Dedifferentiated amniotic fluid mesenchymal stem cell (primary cell): ENCODE measurements around the gene SARS2.
"Not testable (repeated sequence)": the region's sequence is repeated elsewhere in the genome, so short reads cannot be mapped to it uniquely, and the experiment has no call there.

Experiments
- DNase-seq: peaks from one replicate; pipeline ENCODE4 v3.0.0-alpha.2; 2016; ENCODE audit errors: extremely low spot score

The SARS2 gene

DNA sequence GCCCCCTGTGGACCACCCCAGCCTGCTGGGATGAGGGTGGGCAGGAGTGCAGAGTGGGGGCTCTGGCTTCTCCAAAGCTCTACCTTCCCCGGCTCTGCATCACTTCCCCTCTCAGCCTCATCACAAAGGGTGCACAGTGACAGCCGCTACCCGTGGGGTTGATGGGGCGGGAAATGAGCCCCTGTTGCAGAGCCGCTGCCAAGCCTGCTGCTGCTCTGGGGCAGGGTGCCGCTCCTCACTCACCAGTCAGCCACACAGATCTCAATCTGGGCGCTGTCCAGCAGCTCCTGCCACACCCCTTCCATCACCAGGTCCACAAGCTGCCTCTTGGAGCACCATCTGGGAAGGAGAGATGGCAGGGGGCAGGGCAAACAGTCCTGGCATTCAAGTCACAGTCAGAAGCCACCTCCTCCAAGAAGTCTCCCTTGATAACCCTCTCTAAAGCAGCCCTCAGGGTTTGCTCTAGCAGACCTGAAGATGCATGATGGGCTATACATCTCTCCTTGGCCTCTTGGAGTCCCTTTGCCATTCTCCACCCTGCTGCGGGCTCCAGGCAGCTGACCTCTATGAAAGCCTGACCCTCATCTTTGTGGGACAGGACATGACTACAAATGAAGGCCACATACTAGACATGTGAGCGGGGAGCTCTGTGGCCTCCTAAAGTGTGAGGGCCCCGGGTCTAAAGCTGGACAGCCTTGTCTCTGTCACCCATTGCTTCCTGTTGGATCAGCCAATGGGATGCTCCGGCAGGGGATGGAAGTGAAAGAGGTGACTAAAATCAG lies 15.9 kb upstream of the SARS2 start:
- no peak for DNase-seq

DNA sequence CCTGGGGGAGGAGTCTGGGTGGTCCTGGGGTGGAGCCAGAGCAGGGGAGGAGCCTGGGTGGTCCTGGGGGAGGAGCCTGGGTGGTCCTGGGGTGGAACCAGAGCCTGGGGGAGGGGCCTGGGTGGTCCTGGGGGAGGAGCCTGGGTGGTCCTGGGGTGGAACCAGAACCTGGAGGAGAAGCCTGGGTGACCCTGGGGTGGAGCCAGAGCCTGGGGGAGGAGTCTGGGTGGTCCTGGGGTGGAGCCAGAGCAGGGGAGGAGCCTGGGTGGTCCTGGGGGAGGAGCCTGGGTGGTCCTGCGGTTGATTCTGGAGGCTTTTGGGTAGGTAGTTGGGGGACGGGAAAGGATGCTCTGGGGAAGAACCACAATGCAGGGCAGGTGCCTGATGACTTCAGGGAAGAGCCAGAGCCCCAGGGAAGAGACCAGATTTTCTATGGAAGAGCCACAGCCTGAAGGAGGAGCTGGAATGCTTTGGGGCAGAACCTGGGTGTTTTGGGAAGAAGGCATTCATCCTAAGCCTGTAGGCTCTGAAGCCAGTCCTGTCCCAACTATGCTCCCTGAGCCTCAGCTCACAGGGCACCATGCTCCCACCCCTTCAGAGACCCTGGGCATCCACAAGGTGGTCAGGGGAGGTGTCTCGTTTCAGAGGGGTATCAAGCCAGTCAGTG lies 15.1 kb upstream of the SARS2 start:
- no peak for DNase-seq

DNA sequence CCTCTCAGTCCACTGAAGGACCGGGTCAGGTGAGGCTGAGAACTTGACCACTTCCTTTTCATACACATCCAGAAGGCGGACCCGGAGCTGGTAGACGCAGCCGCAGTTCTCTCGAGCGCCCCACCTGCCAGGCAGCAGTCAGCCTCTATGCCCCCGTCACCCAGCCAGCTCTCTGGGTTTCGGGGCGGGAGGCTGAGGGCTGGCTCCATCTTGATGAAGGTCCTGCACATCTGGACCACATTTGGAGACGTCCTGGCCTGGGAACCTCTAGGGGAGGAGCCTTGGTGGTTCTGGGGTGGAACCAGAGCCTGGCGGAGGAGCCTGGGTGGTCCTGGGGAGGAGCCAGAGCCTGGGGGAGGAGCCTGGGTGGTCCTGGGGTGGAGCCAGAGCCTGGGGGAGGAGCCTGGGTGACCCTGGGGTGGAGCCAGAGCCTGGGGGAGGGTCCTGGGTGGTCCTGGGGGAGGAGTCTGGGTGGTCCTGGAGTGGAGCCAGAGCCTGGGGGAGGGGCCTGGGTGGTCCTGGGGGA lies 14.5 kb upstream of the SARS2 start:
- no peak for DNase-seq

DNA sequence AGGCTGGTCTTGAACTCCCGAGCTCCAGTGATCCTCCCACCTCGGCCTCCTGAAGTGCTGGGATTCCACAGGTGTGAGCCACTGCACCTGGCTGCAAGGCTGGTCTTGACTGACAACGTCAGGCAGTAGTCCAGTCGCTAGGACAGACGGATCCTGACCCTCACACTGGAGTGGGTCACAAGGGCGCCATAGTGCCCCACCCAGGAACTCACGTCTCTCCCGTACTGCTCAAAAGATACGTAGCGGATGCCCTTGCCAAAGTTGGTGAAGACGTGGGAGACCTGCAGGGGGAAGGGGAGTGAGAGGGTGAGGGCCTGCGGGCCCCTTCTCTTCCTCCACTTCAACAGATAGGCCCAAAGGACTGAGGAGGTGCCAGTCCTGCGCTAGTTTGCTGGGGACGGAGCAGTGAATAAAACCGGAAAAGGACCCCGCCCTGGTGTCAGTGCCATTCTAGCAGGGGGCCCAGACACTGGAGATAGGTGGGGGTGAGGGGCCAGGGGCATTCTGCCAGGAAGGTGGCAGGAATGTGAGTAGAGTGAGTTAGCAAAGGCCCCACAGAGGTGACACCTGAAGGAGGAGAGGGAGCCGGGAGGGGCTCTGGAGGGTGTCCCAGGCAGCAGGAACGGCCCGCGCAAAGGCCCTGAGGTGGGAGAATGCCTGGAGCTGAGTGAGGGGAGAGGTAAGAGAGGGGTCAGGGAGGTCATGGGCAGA lies 12.1 kb upstream of the SARS2 start:
- DNase-seq = no peak

DNA sequence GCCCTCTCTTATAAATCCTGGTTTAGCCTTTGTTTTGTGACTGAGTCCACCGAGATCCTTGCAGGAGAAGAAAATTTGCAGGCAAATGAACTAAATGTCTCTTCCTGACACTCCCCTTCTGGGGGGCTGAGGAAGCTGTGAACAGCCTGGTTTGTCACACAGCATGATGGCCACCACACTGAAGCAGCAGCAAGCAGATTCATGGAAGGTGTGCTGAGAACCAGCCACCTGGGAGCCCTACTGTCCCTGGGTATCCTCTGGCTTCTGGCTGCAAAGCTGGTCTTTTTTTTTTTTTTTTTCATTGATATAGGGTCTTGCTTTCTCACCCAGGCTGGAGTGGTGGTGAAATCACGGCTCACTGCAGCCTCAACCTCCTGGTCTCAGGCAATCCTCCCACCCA lies 11.4 kb upstream of the SARS2 start:
- DNase-seq = no peak

DNA sequence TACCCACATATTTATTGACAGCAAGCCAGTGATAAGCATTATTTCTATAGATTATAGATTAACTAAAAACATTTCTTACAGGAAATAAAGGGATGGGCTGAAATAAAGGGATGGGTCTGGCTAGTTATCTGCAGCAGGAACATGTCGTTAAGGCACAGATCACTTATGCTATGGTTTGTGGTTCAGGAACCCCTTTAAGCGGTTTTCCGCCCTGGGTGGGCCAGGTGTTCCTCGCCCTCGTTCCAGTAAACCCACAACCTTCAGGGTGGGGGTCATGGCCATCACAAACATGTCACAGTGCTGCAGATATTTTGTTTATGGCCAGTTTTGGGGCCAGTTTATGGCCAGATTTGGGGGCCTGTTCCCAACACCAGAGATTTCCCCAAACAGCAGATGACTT lies 10.9 kb upstream of the SARS2 start:
- DNase-seq = not testable (repeated sequence)

DNA sequence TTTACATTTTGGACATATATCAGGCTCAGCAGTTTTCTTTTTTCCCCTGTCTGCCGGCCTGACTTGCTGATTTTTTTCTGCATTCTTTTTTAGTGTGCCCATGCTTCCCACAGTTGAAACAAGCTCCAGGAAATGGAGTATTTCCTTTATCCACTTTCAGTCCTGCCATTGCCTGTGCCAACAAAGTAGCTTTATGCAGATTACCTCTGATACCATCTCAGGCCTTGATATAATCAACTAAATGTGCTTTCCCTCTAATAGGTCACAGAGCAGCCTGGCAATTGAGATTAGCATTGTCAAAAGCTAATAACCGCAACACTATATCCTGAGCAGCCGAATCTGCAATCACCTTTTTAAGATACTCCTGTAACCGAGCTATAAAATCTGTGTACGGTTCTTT lies 9.4 kb upstream of the SARS2 start:
- DNase-seq = no peak

DNA sequence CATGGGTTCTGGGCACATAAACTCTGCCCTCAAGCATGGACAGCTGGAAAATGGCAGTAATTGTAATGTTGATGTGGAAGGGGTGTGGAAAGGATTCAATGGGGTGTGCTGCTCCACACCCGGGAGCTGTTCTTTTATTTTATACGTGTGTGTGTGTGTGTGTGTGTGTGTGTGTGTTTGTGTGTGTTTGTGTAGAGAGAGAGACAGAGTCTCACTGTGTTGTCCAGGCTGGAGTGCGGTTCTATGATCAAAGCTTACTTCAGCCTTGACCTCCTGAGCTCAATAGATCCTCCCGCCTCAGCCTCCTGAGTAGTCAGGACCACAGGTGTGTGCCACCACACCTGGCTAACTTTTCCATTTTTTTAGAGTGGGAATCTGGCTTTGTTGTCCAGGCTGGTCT lies 3.0 kb upstream of the SARS2 start:
- DNase-seq = no peak

DNA sequence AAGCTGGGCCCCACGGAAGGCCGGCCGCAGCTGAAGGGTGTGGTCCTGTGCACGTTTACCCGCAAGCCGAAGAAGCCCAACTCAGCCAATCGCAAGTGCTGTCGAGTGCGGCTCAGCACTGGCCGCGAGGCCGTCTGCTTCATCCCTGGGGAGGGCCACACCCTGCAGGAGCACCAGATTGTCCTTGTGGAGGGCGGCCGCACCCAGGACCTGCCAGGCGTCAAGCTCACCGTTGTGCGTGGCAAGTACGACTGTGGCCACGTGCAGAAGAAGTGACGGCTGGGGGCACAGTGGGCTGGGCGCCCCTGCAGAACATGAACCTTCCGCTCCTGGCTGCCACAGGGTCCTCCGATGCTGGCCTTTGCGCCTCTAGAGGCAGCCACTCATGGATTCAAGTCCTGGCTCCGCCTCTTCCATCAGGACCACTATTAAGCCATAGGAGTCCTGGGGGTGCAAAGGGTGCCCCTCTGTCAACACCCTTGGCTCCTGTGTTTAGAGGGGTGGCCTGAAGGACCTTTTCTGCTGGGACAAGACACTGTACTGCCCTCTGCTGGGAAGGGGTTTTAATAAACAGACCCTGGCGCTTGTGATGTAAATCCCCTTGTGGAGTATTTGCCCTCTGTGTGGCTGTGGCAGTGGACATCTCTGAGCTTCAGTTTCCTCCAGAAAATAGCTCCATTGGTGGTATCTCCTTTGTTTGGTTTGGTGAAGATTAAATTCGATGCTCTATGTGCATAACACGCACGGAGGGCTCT lies 2.0 kb upstream of the SARS2 start:
- DNase-seq = peak; percentile 20

DNA sequence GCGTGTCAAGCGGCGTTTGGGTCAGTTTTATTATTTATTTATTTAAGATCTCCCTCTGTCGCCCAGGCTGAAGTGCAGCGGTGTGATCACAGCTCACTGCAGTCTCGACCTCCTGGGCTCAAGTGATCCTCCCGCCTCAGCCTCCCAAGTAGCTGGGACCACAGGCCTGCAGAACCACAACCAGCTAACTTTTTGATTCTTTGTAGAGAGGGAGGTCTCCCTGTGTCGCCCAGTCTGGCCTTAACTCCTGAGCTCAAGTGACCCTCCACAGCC lies 894 bp upstream of the SARS2 start:
- DNase-seq = no peak

DNA sequence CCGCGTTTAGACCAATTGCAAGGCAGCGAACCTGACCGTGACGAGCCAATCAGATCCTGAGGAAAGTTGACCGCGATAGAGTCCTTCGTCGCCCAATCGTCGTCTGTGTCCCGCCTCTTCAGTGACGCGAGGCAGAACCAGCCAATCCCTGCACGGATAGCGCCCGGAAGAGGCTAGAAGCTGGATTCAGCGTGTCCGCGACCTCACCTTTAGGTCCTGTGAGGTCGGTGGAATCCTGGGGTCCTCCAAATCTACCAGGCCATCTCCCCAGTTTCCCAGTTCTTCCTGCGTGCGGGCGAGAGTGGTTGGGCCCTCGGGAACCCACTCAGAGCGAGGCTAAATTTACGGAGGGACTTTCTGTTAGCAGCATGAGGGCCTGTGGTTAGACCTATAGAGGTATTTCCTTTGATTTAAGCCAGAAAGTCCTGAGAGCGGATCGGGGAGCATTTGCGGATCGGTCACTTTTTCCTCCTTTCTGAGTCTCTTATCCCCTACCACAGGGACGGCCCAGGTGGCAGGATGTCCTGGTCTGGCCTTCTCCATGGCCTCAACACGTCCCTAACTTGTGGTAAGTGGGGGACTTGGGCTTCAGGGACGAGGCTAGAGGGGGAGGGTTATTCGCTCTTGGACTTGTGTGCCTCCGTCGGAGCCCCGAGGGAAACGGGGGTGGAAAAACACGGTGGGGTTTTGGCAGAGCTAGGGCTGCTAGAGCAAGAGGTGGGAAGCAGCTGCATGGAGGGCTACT lies 385 bp upstream of the SARS2 start, which contains the start of gene MRPS12:
Gene MRPS12, plus strand, starts transcription at position 169 of the 745 bp plus-strand sequence. Its CDS starts 351 bp downstream, at position 520.
- DNase-seq = peak; percentile 100

DNA sequence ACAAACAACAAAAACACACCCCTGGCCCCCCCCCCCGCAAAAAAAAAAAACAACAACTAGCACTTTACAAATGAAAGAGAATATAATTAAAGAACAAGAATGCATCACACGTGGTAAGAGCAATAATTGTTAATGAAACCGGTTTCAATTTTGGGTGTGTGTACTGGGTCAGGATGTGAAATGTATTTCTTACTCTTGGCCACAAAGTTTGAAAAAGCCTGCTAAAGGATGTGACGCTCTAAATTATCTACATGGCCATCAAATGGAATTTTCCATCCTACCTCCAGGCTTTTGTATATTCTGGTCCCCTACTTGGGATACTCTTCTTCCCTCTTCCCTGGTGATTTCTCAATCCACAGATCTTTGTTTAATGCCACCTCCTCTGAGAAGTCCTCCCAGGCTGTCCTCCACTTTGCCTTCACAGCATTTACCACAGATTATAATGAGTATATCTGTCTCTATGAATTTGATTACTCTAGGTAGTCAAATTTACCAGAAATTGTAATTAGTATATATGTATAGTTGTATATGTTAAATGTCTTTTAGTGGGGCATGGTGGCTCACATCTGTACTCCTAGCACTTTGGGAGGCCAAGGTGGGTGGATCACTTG lies 2.1 kb downstream of the SARS2 start:
- DNase-seq = no peak

DNA sequence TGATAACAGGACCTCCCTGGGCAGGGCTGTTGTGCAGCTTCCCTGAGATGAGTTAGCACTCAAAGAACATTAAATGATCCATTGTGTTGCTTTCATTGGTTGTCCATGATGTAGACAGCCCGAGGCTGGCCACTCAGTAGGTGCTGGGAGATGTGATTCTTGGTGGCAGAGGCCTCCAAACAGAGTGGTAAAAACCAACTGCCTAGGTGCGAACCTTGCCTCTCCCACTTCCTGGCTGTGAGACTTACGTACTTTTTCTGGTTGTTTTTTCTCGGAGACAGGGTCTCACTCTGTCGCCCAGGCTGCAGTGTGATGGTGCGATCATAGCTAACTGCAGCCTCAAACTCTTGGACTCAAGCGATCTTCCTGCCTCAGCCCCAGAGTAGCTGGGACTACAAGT lies 6.2 kb downstream of the SARS2 start:
- DNase-seq = no peak

DNA sequence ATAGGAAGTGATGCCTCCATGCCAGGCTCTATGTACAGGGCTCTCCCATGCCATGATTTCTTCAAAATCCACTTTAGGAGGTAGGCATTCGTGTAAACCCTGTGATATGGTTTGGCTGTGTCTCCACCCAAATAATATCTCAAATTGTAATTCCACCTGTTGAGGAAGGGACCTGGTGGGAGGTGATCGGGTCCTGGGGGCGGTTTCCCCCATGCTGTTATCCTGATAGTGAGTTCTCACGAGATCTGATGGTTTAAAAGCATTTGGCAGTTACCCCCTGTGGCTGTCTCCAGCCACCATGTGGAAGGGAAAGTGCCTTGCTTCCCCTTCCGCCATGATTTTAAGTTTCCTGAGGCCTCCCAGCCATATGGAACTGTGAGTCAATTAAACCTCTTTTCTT lies 8.1 kb downstream of the SARS2 start:
- no peak for DNase-seq

DNA sequence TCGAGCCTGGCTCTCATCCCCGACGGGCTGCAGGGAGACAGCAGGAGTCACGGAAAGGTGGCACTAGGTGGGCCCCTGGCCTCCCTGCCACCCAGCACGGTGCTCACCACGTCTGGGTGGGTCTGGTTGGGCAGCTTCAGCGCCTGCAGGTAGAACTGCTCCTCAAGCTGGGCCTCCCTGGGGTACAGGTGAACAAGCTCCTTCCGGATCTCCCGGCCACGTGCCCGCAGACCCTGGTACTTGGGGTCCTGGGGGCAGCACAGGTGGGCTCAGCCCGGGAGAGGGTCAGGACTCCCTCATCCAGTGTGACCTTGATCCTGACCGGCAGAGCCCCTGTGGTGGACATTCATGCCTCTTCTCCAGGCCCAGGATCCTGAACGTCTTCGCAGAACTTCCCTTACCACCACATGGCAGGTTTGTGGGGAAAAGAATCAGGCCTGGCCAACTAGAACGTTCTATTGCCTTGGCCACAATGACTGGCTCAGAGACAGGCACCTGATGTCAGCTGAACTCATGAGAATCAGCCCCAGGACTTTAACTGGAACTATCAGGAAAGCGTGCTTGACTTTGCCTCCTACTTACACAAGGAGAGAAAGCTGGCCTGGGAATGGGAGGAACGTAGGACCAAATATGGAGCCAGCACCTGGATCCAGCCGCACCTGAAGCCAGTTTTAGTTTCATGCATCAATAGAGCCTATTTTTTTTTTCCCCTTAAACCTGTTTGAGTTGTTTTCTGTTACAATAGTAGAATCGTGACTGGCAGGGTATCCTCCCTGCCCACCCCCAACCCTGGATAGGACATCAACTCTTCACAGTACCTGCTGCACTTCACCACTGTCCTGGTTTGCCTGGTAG lies 8.9 kb downstream of the SARS2 start:
- DNase-seq = no peak

DNA sequence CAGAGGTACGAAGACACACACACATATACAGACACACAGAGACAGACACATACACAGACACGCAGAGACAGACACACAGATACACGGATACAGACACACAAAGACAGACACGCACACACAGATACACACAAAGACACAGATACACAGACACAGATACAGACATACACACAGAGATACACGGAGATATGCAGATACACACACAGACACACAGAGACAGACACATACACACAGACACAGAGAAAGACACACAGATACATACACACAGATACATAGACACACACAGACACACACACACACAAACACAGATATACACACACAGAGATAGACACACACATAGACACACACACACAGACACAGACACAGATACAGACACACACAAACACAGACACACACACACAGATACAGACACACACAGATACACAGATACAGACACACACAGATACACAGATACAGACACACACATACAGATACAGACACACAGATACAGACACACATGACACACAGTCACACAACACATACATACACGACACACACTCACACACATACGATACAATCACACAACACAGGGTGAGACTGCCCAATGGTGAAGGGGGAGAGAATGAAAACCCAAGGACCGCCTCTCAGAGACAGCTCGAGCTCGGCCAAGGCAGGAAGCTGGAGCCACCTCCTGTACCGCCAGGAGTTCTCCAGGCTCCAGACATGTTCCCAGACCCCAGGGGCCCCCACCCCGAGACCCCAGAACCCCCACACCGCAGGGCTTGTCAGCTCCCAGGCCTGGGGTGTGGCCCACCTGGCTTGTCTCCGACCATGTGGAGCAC lies 9.8 kb downstream of the SARS2 start:
- no peak for DNase-seq

DNA sequence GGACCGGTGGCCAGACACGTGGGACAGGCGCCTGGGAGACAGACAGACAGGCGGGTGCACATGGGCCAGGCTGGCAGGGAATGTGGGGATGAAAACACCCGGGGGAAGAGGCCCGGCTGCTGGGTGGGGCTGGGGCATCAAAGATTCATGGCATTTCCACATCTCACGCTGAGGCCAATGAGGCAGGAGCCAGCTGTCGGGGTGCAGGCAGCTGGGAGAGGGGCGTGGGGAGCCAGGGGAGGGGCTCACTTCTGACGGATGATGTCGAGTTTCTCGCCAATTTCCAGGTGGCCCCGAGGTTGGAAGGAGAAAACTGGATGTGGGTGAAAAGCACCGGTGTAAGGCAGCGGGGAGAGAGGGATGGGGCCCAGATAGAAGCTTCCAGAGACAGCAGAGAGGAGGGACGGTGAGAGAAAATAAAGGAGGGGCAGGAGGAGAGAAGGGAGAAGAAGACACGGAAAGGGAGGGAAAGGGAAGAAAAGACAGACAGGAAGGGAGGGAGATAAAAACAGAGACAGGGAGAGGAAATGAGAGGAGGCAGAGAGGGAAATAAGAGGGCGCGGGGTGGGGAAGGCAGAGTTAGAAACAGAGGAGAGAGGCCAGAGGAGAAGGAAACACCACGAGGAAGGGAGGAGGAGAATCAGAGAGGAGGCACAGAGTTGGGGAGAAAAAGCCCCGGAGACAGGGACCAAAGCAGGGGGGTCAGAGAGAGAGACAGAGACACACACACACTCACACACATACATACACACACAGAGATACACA lies 10.5 kb downstream of the SARS2 start:
- no peak for DNase-seq

DNA sequence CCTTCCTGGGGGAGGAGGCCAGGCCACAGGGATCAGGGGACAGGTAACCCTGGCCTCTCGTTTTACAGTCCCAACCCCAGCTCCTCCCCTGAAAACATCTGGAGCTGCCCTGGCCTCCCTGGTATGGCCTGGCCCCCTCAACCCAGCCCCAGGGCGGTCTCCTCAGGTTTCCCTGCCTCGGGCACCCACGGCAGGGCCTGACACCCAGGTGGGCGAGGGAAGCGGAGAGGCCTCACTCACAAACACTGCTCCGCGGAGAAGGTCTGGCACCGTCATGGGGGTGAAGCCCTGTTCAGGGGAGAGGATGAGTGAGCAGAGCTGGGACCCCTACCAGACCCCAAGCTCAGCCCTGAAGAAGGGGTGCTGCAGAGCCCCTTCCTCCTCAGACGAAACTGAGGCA lies 12.0 kb downstream of the SARS2 start:
- no peak for DNase-seq
